ENCODE measurements around the gene HGS. TPM values are rescaled to one million over a fixed set of nuclear protein-coding genes. Genes with fewer than 3 reads are reported as not detected.

HGS gene, protein sequence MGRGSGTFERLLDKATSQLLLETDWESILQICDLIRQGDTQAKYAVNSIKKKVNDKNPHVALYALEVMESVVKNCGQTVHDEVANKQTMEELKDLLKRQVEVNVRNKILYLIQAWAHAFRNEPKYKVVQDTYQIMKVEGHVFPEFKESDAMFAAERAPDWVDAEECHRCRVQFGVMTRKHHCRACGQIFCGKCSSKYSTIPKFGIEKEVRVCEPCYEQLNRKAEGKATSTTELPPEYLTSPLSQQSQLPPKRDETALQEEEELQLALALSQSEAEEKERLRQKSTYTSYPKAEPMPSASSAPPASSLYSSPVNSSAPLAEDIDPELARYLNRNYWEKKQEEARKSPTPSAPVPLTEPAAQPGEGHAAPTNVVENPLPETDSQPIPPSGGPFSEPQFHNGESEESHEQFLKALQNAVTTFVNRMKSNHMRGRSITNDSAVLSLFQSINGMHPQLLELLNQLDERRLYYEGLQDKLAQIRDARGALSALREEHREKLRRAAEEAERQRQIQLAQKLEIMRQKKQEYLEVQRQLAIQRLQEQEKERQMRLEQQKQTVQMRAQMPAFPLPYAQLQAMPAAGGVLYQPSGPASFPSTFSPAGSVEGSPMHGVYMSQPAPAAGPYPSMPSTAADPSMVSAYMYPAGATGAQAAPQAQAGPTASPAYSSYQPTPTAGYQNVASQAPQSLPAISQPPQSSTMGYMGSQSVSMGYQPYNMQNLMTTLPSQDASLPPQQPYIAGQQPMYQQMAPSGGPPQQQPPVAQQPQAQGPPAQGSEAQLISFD
- 64.3 and 78.6 TPM in 2 replicates for total RNA-seq

GRCh38 chr17:81683584-81684441 is at the start of gene HGS, which contains the start of gene ARL16:
Gene HGS (plus strand): TSS chr17:81684011. CDS start chr17:81684067, 56 bp downstream.
Gene ARL16 (minus strand): TSS chr17:81683797. CDS start chr17:81683753, 44 bp downstream.

GRCh38 chr17:81636505-81637288 is 47.1 kb upstream of the HGS start, which contains the start of the genes NPLOC4 and TSPAN10:
Gene NPLOC4 (minus strand): TSS chr17:81637112. CDS start chr17:81636930, 182 bp downstream.
Gene TSPAN10 (plus strand): TSS chr17:81637196. CDS start chr17:81642413, 5,217 bp downstream.

GRCh38 chr17:81656118-81656743 is 27.6 kb upstream of the HGS start, which contains the start of gene PDE6G:
Gene PDE6G (minus strand): TSS chr17:81656542. CDS start chr17:81653305, 3,237 bp downstream.

GRCh38 chr17:81666342-81667191 is 17.2 kb upstream of the HGS start, which contains the start of the genes CCDC137 and OXLD1:
Gene CCDC137 (plus strand): TSS chr17:81666737. CDS start chr17:81666767, 30 bp downstream.
Gene OXLD1 (minus strand): TSS chr17:81666605. CDS start chr17:81666577, 28 bp downstream.

GRCh38 chr17:81702934-81703746 is 19.3 kb downstream of the HGS start, which contains the start of gene MRPL12:
Gene MRPL12 (plus strand): TSS chr17:81703367. CDS start chr17:81703502, 135 bp downstream.

GRCh38 chr17:81711814-81712467 is 28.1 kb downstream of the HGS start, which contains the start of gene SLC25A10:
Gene SLC25A10 (plus strand): TSS chr17:81712284. CDS start chr17:81712427, 143 bp downstream.

Other genes with a start within 250 kb of the HGS start
- gene ACTG1, start 171.2 kb upstream of the HGS start, total RNA-seq, result 7,045 and 11,034 TPM in 2 replicates
- 0.65 TPM in 1 of 2 replicates, not detected in the other for gene FSCN2, start 155.6 kb upstream of the HGS start, total RNA-seq
- gene FAAP100, start 131.7 kb upstream of the HGS start, total RNA-seq, result 19.5 and 19.8 TPM in 2 replicates
- 75.4 and 83.9 TPM in 2 replicates for gene NPLOC4, start 46.9 kb upstream of the HGS start, total RNA-seq
- gene TSPAN10, start 46.8 kb upstream of the HGS start, total RNA-seq, result 0.32 and 0.46 TPM in 2 replicates
- 0.76 and 0.97 TPM in 2 replicates for gene PDE6G, start 27.5 kb upstream of the HGS start, total RNA-seq
- 33.7 and 39.6 TPM in 2 replicates for gene OXLD1, start 17.4 kb upstream of the HGS start, total RNA-seq
- gene CCDC137, start 17.3 kb upstream of the HGS start, total RNA-seq, result 9.3 and 10.7 TPM in 2 replicates
- 21.1 and 39.6 TPM in 2 replicates for gene ARL16, start 214 bp upstream of the HGS start, total RNA-seq
- 11.0 and 13.7 TPM in 2 replicates for gene MRPL12, start 19.4 kb downstream of the HGS start, total RNA-seq
- gene SLC25A10, start 28.3 kb downstream of the HGS start, total RNA-seq, result 17.5 and 21.6 TPM in 2 replicates
- not detected in 2 replicates for gene GCGR, start 120.1 kb downstream of the HGS start, total RNA-seq
- gene MCRIP1, start 149.3 kb downstream of the HGS start, total RNA-seq, result 126 and 148 TPM in 2 replicates
- gene PPP1R27, start 151.0 kb downstream of the HGS start, total RNA-seq, result not detected in 2 replicates
- gene P4HB, start 176.5 kb downstream of the HGS start, total RNA-seq, result 648 and 838 TPM in 2 replicates
- gene ARHGDIA, start 187.3 kb downstream of the HGS start, total RNA-seq, result 59.0 and 168 TPM in 2 replicates
- gene ALYREF, start 207.6 kb downstream of the HGS start, total RNA-seq, result 233 and 248 TPM in 2 replicates
- 208 and 256 TPM in 2 replicates for gene ANAPC11, start 207.7 kb downstream of the HGS start, total RNA-seq
- gene NPB, start 218.2 kb downstream of the HGS start, total RNA-seq, result not detected in 2 replicates
- 45.5 and 59.4 TPM in 2 replicates for gene PCYT2, start 227.4 kb downstream of the HGS start, total RNA-seq
- gene SIRT7, start 234.2 kb downstream of the HGS start, total RNA-seq, result 17.2 and 36.6 TPM in 2 replicates
- gene MAFG, start 243.7 kb downstream of the HGS start, total RNA-seq, result 13.3 and 17.2 TPM in 2 replicates

All from epithelial cell of umbilical artery (primary cell).